H1 (cell line): ENCODE results near the gene DCP2. TPM values are rescaled to one million over a fixed set of nuclear protein-coding genes. Genes with fewer than 3 reads are reported as not detected.

Experiments used
- CTCF ChIA-PET: fragments of 300-600 bp; sonication (Branson Sonifier 250); formaldehyde crosslinking; loops from one replicate; lab custom pipeline; 2021; ENCODE audit not compliant: partially characterized antibody; lab: Charles Lee
- POLR2A ChIA-PET: fragments of 300-600 bp; sonication (Branson Sonifier 250); formaldehyde crosslinking; loops from one replicate; lab custom pipeline; 2021; ENCODE audit warnings: inconsistent platforms; ENCODE audit not compliant: partially characterized antibody; lab: Charles Lee
- DNase-seq, 2 experiments: peaks; one replicate each; pipeline versions ENCODE4 v3.0.0 to v3.0.0-alpha.2; 2010 to 2022; ENCODE audit warnings: low spot score in 2 of 2, low read depth in 1 of 2, mixed read lengths in 1 of 2
- FAIRE-seq: peaks from 2 replicates; lab custom pipeline; 2011; peaks lifted over from hg19 to GRCh38; lab: Jason Lieb, UNC
- H2AFZ ChIP-seq: 2 replicates; pipeline ENCODE4 v1.8.1; 2012; ENCODE audit warnings: low read length, inconsistent platforms
- H2AK5ac ChIP-seq: 2 replicates; pipeline ENCODE4 v1.6.1; 2013; ENCODE audit warnings: low read depth, low read length
- H2BK120ac ChIP-seq: replicated peaks from 2 replicates; pipeline ENCODE3; 2013; ENCODE audit warnings: low read depth, low read length, inconsistent platforms
- H2BK12ac ChIP-seq: 2 replicates; pipeline ENCODE4 v1.6.1; 2013; ENCODE audit warnings: low read depth, low read length
- H2BK15ac ChIP-seq: 2 replicates; pipeline ENCODE4 v1.6.1; 2013; ENCODE audit warnings: low read length
- H2BK20ac ChIP-seq: 2 replicates; pipeline ENCODE4 v1.6.1; 2013; ENCODE audit warnings: low read length
- H2BK5ac ChIP-seq: 2 replicates; pipeline ENCODE4 v1.6.1; 2013; ENCODE audit warnings: low read depth, low read length
- H3K14ac ChIP-seq: 2 replicates; pipeline ENCODE4 v1.6.1; 2013; ENCODE audit warnings: inconsistent platforms; ENCODE audit not compliant: insufficient read length
- H3K18ac ChIP-seq: 2 replicates; pipeline ENCODE4 v1.6.1; 2013; ENCODE audit warnings: low read length; ENCODE audit errors: extremely low read depth
- H3K23ac ChIP-seq: 2 replicates; pipeline ENCODE4 v1.6.1; 2013; ENCODE audit warnings: inconsistent platforms; ENCODE audit not compliant: insufficient read length
- H3K23me2 ChIP-seq: 2 replicates; pipeline ENCODE4 v1.6.1; 2013; ENCODE audit warnings: low read depth, low read length
- H3K27ac ChIP-seq: 2 replicates; pipeline ENCODE4 v1.6.1; 2011; ENCODE audit warnings: low read depth, low read length, inconsistent platforms
- H3K27me3 ChIP-seq, 4 experiments: replicated peaks in 1 of 4; 1 replicate in 1 of 4; 2 replicates in 3 of 4; pipeline versions ENCODE4 v1.6.1 to v1.8.1; 2011 to 2013; ENCODE audit warnings: low read length in 3 of 4, mild to moderate bottlenecking in 3 of 4, inconsistent platforms in 2 of 4, mixed read lengths in 2 of 4, moderate library complexity in 1 of 4; ENCODE audit not compliant: control insufficient read depth in 3 of 4, insufficient read depth in 3 of 4; ENCODE audit errors: extremely low read depth in 1 of 4
- H3K36me3 ChIP-seq, 4 experiments: 2 replicates each; pipeline versions ENCODE4 v1.6.1 to v1.8.1; 2011 to 2013; ENCODE audit warnings: mild to moderate bottlenecking in 4 of 4, low read length in 3 of 4, moderate library complexity in 2 of 4, control low read depth in 1 of 4, inconsistent platforms in 1 of 4; ENCODE audit not compliant: insufficient read depth in 4 of 4, control insufficient read depth in 2 of 4
- H3K4ac ChIP-seq: replicated peaks from 2 replicates; pipeline ENCODE3; 2013; ENCODE audit warnings: low read length, low read depth, mixed read lengths, inconsistent platforms; ENCODE audit not compliant: insufficient read length
- H3K4me1 ChIP-seq, 4 experiments: replicated peaks in 1 of 4; 1 replicate in 1 of 4; 2 replicates in 3 of 4; pipeline versions ENCODE4 v1.6.1 to v1.8.1; 2011 to 2013; ENCODE audit warnings: low read length in 3 of 4, inconsistent platforms in 2 of 4, mixed read lengths in 1 of 4; ENCODE audit not compliant: insufficient read depth in 4 of 4, control insufficient read depth in 3 of 4
- H3K4me2 ChIP-seq, 2 experiments: 2 replicates each; pipeline versions ENCODE4 v1.6.1 to v1.8.1; 2011 to 2013; ENCODE audit warnings: low read depth in 2 of 2, low read length in 2 of 2, control low read depth in 1 of 2, inconsistent platforms in 1 of 2, mild to moderate bottlenecking in 1 of 2; ENCODE audit not compliant: insufficient read depth in 1 of 2
- H3K4me3 ChIP-seq, 4 experiments: fragments of 200-600, 300-600 bp in 1 of 4; sonication (generic), shearing (Covaris generic), sonication (Bioruptor Twin) in 1 of 4; 2 replicates each; pipeline versions ENCODE4 v1.5.1 to v1.8.1; 2011 to 2016; ENCODE audit warnings: low read length in 4 of 4, low read depth in 3 of 4, control low read depth in 2 of 4, inconsistent platforms in 2 of 4, mild to moderate bottlenecking in 2 of 4, mixed read lengths in 1 of 4, moderate library complexity in 1 of 4; ENCODE audit not compliant: insufficient read depth in 2 of 4; ENCODE audit errors: extremely low read depth in 1 of 4
- H3K56ac ChIP-seq: replicated peaks from 2 replicates; pipeline ENCODE3; 2013; ENCODE audit warnings: low read depth, mild to moderate bottlenecking, mixed read lengths, low read length, inconsistent platforms; ENCODE audit not compliant: insufficient read length
- H3K79me1 ChIP-seq: 2 replicates; pipeline ENCODE4 v1.6.1; 2013; ENCODE audit warnings: low read depth, low read length, control low read depth
- H3K79me2 ChIP-seq, 2 experiments: 2 replicates each; pipeline versions ENCODE4 v1.6.1 to v1.8.1; 2012 to 2013; ENCODE audit warnings: low read length in 2 of 2, mild to moderate bottlenecking in 2 of 2, inconsistent platforms in 1 of 2; ENCODE audit not compliant: insufficient read depth in 2 of 2, control insufficient read depth in 1 of 2
- H3K9ac ChIP-seq, 4 experiments: replicated peaks in 1 of 4; 1 replicate in 1 of 4; 2 replicates in 3 of 4; pipeline versions ENCODE4 v1.6.1 to v1.8.1; 2011 to 2013; ENCODE audit warnings: low read depth in 3 of 4, low read length in 3 of 4, control low read depth in 2 of 4, mild to moderate bottlenecking in 2 of 4, moderate library complexity in 2 of 4, inconsistent platforms in 1 of 4; ENCODE audit errors: extremely low read depth in 1 of 4
- H3K9me3 ChIP-seq, 2 experiments: 2 replicates each; pipeline versions ENCODE4 v1.6.1 to v1.8.1; 2012 to 2013; ENCODE audit warnings: mild to moderate bottlenecking in 2 of 2, moderate library complexity in 2 of 2, control low read depth in 1 of 2, inconsistent platforms in 1 of 2, low read depth in 1 of 2, low read length in 1 of 2, mixed read lengths in 1 of 2; ENCODE audit not compliant: insufficient read depth in 2 of 2
- H4K20me1 ChIP-seq, 2 experiments: replicated peaks in 1 of 2; 2 replicates each; pipeline versions ENCODE3 to v1.8.1; 2011 to 2013; ENCODE audit warnings: inconsistent platforms in 2 of 2, low read length in 2 of 2, mild to moderate bottlenecking in 1 of 2; ENCODE audit not compliant: insufficient read depth in 2 of 2, control insufficient read depth in 1 of 2
- H4K5ac ChIP-seq: 2 replicates; pipeline ENCODE4 v1.6.1; 2013; ENCODE audit warnings: low read length, low read depth, mixed read lengths, inconsistent platforms; ENCODE audit not compliant: insufficient read length
- H4K8ac ChIP-seq: 2 replicates; pipeline ENCODE4 v1.8.0; 2013; ENCODE audit warnings: mild to moderate bottlenecking, moderate library complexity, low read length, inconsistent platforms; ENCODE audit not compliant: insufficient read depth; ENCODE audit errors: extremely low read depth
- H4K91ac ChIP-seq: replicated peaks from 2 replicates; pipeline ENCODE3; 2013; ENCODE audit warnings: low read length, mixed read lengths, inconsistent platforms; ENCODE audit not compliant: insufficient read length
- CHD2 ChIP-seq: IDR thresholded peaks from 2 replicates; pipeline ENCODE4 v1.6.1; 2012; ENCODE audit warnings: low read length, improper control_type of control experiment
- CTCF ChIP-seq, 3 experiments: IDR thresholded peaks; 1 replicate in 2 of 3; 2 replicates in 1 of 3; pipeline versions ENCODE4 v1.5.1 to v1.6.1; 2011; ENCODE audit warnings: low read length in 3 of 3, mild to moderate bottlenecking in 3 of 3, inconsistent platforms in 2 of 3, low read depth in 1 of 3, moderate library complexity in 1 of 3; ENCODE audit not compliant: insufficient read depth in 1 of 3; ENCODE audit errors: control extremely low read depth in 1 of 3
- KDM1A ChIP-seq: fragments of 200-600, 300-600 bp; sonication (generic); IDR thresholded peaks from 2 replicates; pipeline ENCODE4 v1.7.1; 2016; ENCODE audit warnings: mild to moderate bottlenecking, low read length, borderline replicate concordance
- KDM5A ChIP-seq: fragments of 200-600 bp; IDR thresholded peaks from 2 replicates; pipeline ENCODE4 v1.7.1; 2012; ENCODE audit warnings: mild to moderate bottlenecking, low read length, inconsistent platforms, mixed read lengths
- NANOG ChIP-seq: IDR thresholded peaks from 2 replicates; pipeline ENCODE4 v1.6.1; 2011; ENCODE audit warnings: low read length, low read depth, mild to moderate bottlenecking, inconsistent platforms; ENCODE audit not compliant: insufficient read depth, poor library complexity, severe bottlenecking
- POLR2AphosphoS5 ChIP-seq: IDR thresholded peaks from 2 replicates; pipeline ENCODE4 v1.6.1; 2011; ENCODE audit warnings: low read depth, low read length
- SAP30 ChIP-seq: fragments of 300-600 bp; sonication (generic); IDR thresholded peaks from 2 replicates; pipeline ENCODE4 v1.7.1; 2012; ENCODE audit warnings: low read length, moderate library complexity, mild to moderate bottlenecking, inconsistent platforms; ENCODE audit not compliant: insufficient read depth, insufficient replicate concordance
- SRF ChIP-seq: IDR thresholded peaks from 2 replicates; pipeline ENCODE4 v1.6.1; 2011; ENCODE audit warnings: mild to moderate bottlenecking, low read depth, low read length, moderate library complexity
- TAF1 ChIP-seq: IDR thresholded peaks from 2 replicates; pipeline ENCODE4 v1.6.1; 2011; ENCODE audit warnings: mild to moderate bottlenecking, low read depth, low read length
- TAF7 ChIP-seq: optimal IDR thresholded peaks from 2 replicates; pipeline ENCODE3; 2011; ENCODE audit warnings: low read depth, mild to moderate bottlenecking, inconsistent platforms, low read length, moderate library complexity, borderline replicate concordance
- TEAD4 ChIP-seq: IDR thresholded peaks from 2 replicates; pipeline ENCODE4 v1.6.1; 2012; ENCODE audit warnings: low read depth, low read length, inconsistent platforms, mixed read lengths
- YY1 ChIP-seq: IDR thresholded peaks from 2 replicates; pipeline ENCODE4 v1.6.1; 2011; ENCODE audit warnings: low read depth, mild to moderate bottlenecking, low read length
- WGBS, 2 experiments: shearing (Covaris generic) in 1 of 2; methylation state at CpG; one replicate each; pipeline versions ENCODE4 v1.1.6 to v1.1.7; 2013 to 2015; ENCODE audit warnings: low lambda C conversion rate in 2 of 2, mixed read lengths in 2 of 2, inconsistent platforms in 1 of 2, low coverage in 1 of 2, missing lambda C conversion rate in 1 of 2; ENCODE audit not compliant: insufficient replicate concordance in 2 of 2, insufficient coverage in 1 of 2, insufficient read length in 1 of 2; ENCODE audit errors: extremely low coverage in 1 of 2, missing lambda C conversion rate in 1 of 2; 5-methylcytosine and 5-hydroxymethylcytosine counted together
- polyA plus RNA-seq, 7 experiments: library from polyadenylated mRNA; depleted of rRNA in 3 of 7; stranded (reverse) in 5 of 7; unstranded in 2 of 7; fragments of >200 nt in 5 of 7; fragments of 200-250 nt in 2 of 7; gene quantifications; 1 replicate in 5 of 7; 2 replicates in 1 of 7; 4 replicates in 1 of 7; pipeline versions ENCODE4 v1.2.1 to v1.2.3, GENCODE V29; 2011 to 2013; ENCODE audit warnings: missing spikeins in 2 of 7, mixed read lengths in 2 of 7
- total RNA-seq: library from RNA; stranded (reverse); fragmentation: NEBNext Ultra II Directional; extraction: Animal tissue kit (Norgen Biotek cat#: 25700); gene quantifications from 2 replicates; pipeline ENCODE4 v1.2.1, GENCODE V29; 2021

DCP2 gene
- total and polyA plus RNA-seq, 2 of the 8 experiments (the other 6 are each of a cell fraction or from before 2014, with no cell fraction given), result 14.4 to 162 TPM

- DNase-seq (no peak), FAIRE-seq (no peak)
- Histone ChIP-seq H2BK12ac (no peak overlapping the region), H3K4ac (no peak overlapping the region), H3K9ac (no peak overlapping the region), H3K9me3 (no peaks in the 10 kb centered on the region), H2AFZ (no peak overlapping the region), H4K91ac (no peak overlapping the region), H2BK120ac (no peak overlapping the region), H3K23me2 (no peaks in the 10 kb centered on the region), H3K23ac (no peak overlapping the region), H3K56ac (no peak overlapping the region), H4K20me1 (no peaks in the 10 kb centered on the region), H2BK20ac (no peak overlapping the region), H3K27ac (no peak overlapping the region), H4K8ac (no peak overlapping the region; the same call in 1 of the 2 replicates), H2BK15ac (no peak overlapping the region), H4K5ac (no peak overlapping the region), H3K27me3 (no peaks in the 10 kb centered on the region), H3K4me2 (no peak overlapping the region), H2BK5ac (no peak overlapping the region), H3K79me2 (no peaks in the 10 kb centered on the region), H3K14ac (no peak overlapping the region), H3K4me3 (no peak overlapping the region), H2AK5ac (no peak overlapping the region), H3K4me1 (peaks cover 0 to under 1% (median 0%) of the 10 kb centered on the region in 4 experiments; a peak in 1 of 7 replicates), H3K18ac (no peak overlapping the region), H3K79me1 (no peaks in the 10 kb centered on the region), H3K36me3 (peaks cover 0 to 8% (median 3%) of the 10 kb centered on the region in 4 experiments; a peak in 2 of 8 replicates)
- ChIA-PET POLR2A (no interaction called here), CTCF (interaction anchor here (0.8 to 3.8 kb wide), 4 partner anchors 18 to 268 kb away, joined by 3 to 13 read pairs (median 3); no protein-coding TSS in a partner anchor)
- WGBS, 2 experiments, result 87% methylated on average over 12 of the region's 12 CpGs; no CpG with 5 or more reads in 1 of the 2 experiments
- TF ChIP-seq YY1 (no peak), TEAD4 (no peak), SAP30 (no peak), POLR2AphosphoS5 (no peak), TAF1 (no peak), KDM5A (no peak), SRF (no peak), CTCF (IDR thresholded peaks at IDR 0.05; ENCODE audit: control extremely low read depth in 1 of 3, insufficient read depth in 1 of 3, low read depth in 1 of 3, low read length in 3 of 3) (no peak), TAF7 (no peak), CHD2 (no peak), KDM1A (no peak), NANOG (no peak)
Measured at GRCh38 chr5:113063927-113064326, 87.3 kb downstream of the DCP2 start.
